Effector memory CD8-positive, alpha-beta T cell (primary cell): Measurements from ENCODE around the gene SREBF1.
A peak's percentile ranks its signal among the peaks of the same experiment; 100 is the strongest.
"Not testable (repeated sequence)": the region's sequence is repeated elsewhere in the genome, so short reads cannot be mapped to it uniquely, and the experiment has no call there.

Experiments used
- ATAC-seq: fragments of 150-1000 bp; cut with Tn5 transposase; replicated peaks from 2 replicates; pipeline ENCODE4 v1.10.0; 2021; ENCODE audit warnings: mild to moderate bottlenecking, moderate library complexity
- DNase-seq, 3 experiments: peaks; one replicate each; pipeline ENCODE4 v3.0.0; 2021
- H3K27ac Mint-ChIP-seq, 2 donors: one replicate each; pipeline ENCODE4 v1.8.0; 2022; ENCODE audit warnings: mild to moderate bottlenecking in 2 of 2, mixed read lengths in 2 of 2, moderate library complexity in 2 of 2
- H3K27me3 Mint-ChIP-seq, 2 donors: one replicate each; pipeline ENCODE4 v1.8.0; 2022; ENCODE audit warnings: mixed read lengths in 2 of 2
- H3K36me3 Mint-ChIP-seq: one replicate; pipeline ENCODE4 v1.8.0; 2022; ENCODE audit warnings: mild to moderate bottlenecking, moderate library complexity, mixed read lengths; ENCODE audit not compliant: insufficient read depth
- H3K4me1 Mint-ChIP-seq, 2 donors: one replicate each; pipeline ENCODE4 v1.8.0; 2022; ENCODE audit warnings: low read depth in 2 of 2, mixed read lengths in 2 of 2
- H3K4me3 Mint-ChIP-seq, 2 donors: one replicate each; pipeline ENCODE4 v1.8.0; 2022; ENCODE audit warnings: mild to moderate bottlenecking in 2 of 2, mixed read lengths in 2 of 2, moderate library complexity in 2 of 2
- H3K9me3 Mint-ChIP-seq, 2 donors: one replicate each; pipeline ENCODE4 v1.8.0; 2022; ENCODE audit warnings: mixed read lengths in 2 of 2

SREBF1 gene

DNA sequence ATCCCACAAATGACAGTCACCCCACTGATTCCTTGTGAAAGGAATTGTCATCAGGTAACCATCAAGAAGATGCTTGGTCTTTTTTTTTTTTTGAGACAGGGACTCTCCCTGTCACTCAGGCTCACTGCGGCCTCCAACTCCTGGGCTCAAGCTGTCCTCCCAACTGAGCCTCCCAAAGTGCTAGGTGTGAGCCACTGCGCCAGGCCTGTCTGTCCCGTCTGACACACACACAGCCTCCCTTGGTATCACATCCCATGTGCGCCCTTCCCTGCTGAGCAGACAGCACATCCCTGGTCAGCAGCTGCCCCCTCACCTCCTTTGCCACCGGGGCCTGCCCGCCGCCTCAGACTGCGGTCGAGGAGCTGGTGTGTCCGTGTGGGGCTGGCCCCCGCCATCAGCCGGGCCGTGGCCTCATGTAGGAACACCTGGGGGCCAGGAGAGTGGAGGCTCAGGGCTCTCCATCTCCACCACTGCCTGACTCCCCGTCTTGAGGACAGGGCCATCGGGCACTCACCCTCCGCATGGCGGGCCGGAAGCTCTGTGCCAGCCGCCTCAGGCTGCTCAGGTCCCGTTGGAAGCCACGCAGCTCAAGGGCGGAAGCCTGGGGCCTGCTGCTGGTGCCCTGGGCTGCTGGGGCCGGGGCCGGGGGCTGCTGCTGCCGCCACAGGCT, 23.6 kb downstream of the SREBF1 start:
- Mint-ChIP-seq H3K27me3 (no peaks in the 10 kb centered on the region), H3K4me3 (peak overlapping the region; percentile 10 to 13), H3K27ac (peak overlapping the region; percentile 13 to 67), H3K9me3 (no peaks in the 10 kb centered on the region), H3K36me3 (peaks cover 90% of the 10 kb centered on the region), H3K4me1 (peaks cover 0 to 10% of the 10 kb centered on the region in 2 donors)
- no peak for ATAC-seq
- no peak for DNase-seq

DNA sequence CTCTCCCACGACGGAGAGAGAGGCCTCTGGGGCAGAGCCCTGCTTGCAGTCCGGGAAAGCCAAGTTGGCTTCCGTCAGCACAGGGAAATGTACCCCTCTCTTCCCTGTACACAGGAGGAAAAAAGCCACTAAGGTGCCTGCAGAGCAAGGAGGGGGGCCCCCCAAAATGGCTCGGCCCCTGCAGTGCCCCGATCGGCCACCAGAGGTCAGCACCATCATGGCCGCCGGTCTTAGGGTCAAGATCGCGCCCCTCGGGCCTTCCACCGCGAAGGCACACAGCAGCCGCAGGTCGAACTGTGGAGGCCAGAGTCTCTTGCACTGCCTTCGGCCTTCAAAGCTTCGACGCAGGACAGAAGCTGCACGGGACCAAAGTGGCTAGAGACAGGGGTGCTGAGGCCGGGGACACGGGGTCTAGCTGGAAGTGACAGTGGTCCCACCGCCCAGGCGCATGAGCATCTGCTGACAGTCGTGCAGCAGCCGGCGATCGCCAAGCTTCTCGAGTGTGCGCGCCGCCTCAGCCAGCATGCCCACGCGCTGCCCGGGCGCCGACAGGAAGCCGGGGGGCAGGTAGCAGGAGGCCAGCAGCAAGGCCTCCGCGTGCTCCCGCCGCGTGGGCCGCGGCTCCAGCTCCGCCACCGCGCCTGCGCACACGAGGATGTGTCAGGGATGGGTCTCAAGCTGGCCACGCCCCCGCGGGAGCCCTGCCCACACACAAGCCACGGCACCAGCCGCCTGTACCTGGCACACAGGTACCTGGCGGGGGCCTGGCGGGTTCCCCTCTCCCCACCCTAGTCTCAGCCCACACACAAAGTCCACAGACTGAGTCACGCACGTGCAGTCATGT, 24.4 kb downstream of the SREBF1 start:
- Mint-ChIP-seq H3K27me3 (no peaks in the 10 kb centered on the region), H3K4me3 (peak overlapping the region in 1 of 2 donors; percentile 18), H3K9me3 (no peaks in the 10 kb centered on the region), H3K27ac (peak overlapping the region; percentile 13 to 67), H3K4me1 (peaks cover 0 to 10% of the 10 kb centered on the region in 2 donors), H3K36me3 (peaks cover 88% of the 10 kb centered on the region)
- DNase-seq = peak; percentile 66 to 77 (median 70)
- ATAC-seq = peak; percentile 59

DNA sequence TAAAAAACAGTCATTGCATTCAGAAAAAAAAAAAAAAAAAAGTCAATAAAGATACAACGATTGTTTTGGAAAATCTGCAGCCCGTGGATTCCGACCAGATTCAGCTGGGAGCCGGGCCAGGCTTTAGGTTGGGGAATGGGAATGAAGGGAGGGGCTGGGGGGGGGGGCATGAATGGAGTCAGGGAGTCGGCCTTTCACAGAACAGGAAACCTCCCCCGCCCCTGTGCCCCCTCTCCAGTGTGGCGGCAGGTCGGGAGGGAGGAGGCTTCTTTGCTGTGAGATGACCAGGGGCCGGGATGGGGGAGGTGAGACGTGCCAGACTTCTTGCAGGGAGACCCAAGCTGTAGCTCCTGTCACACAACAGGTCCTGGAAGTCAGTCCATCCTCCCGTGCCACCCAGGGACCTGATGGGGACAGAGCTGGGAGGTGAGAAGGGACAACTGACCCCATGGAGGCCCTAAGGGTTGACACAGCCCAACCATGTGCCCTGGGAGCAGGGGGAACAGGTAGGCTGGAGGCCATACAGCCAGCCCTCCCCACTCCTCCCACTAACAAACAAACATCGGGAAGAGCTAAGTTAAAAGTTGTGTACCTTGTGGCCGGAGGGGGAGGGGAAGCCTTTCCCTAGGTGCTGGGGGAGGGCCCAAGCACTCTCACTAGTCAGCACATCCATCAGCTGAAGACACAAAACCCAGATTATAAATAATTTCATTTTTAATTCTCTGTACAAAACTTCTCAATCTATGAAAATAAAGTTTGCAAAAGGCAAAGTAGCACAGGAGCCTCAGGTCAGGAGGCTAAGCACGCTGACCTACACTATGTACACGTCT, 25.2 kb downstream of the SREBF1 start:
- peak overlapping the region; percentile 41 to 80 for H3K27ac Mint-ChIP-seq
- peaks cover 84% of the 10 kb centered on the region for H3K36me3 Mint-ChIP-seq

DNA sequence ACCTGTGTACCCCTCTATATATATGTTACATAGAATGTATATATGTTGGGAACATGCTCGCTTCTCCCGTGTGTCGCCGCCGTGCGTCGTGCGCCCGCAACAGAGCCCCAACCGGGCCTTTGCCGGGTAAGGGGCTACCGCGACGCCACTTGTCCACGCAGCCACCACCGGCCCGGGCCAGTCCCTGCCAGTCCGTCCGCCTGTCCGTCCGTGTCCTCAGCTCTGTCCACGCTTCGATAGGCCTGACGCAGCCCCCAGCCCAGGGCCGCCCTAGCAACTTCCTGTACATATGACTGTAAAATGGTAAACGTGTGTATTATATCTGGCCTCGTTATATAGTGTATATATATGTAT, 25.9 kb downstream of the SREBF1 start:
- Mint-ChIP-seq H3K4me3 (peak overlapping the region in 1 of 2 donors; percentile 27), H3K4me1 (peaks cover 0 to 10% of the 10 kb centered on the region in 2 donors), H3K27me3 (no peaks in the 10 kb centered on the region), H3K36me3 (peaks cover 79% of the 10 kb centered on the region), H3K9me3 (no peaks in the 10 kb centered on the region), H3K27ac (peak overlapping the region; percentile 41 to 80)
- no peak for DNase-seq
- ATAC-seq = no peak

More for the DNA sequence above, 25.2 kb downstream of the SREBF1 start:
- DNase-seq (no peak), ATAC-seq (no peak)
- Mint-ChIP-seq H3K9me3 (no peaks in the 10 kb centered on the region), H3K4me3 (no peak overlapping the region), H3K27me3 (no peaks in the 10 kb centered on the region), H3K4me1 (peaks cover 0 to 10% of the 10 kb centered on the region in 2 donors)

DNA sequence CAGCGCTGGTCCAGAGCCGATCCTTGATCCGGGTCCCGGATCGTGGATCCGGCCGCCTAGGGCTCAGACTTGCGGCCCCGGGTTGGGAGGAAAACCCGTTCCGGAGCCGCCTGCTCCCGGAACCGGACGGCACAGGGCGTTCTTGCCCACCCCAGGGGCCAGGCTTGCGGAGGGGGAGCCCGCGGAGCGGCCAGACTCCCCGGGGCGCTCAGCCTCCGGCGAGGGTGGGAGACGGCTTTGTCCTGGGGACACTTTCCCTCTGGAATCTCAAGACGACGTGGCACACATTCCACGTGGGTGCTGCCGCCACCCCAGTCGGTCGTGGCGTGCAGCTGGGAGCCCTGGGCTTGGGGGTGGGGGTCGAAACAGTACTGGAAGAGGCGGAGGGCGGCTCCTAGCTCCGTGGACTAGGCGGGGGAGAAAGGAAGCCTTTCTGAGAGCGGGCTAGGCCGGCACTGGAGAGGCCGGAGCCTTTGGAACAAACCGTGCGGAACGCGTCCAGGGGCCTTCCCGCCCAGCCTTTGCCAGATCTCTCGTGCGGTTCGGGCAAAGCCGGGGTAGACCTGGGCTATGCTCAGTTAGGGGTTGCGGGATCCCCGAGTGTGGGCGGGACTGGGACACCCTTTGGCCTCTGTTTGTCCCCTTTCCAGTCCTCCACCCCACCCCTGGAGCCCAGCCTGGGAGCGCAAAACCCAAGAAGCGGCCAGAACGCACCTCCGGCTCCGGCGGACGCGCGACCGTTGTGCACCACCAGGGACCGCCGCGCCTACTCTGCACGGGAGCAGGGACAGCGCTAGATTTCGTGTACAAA, 26.5 kb downstream of the SREBF1 start:
- Mint-ChIP-seq H3K4me1 (peaks cover 0 to 8% of the 10 kb centered on the region in 2 donors), H3K4me3 (peak overlapping the region in 1 of 2 donors; percentile 27), H3K27ac (peak overlapping the region in 1 of 2 donors; percentile 80), H3K9me3 (no peaks in the 10 kb centered on the region), H3K36me3 (peaks cover 74% of the 10 kb centered on the region), H3K27me3 (no peaks in the 10 kb centered on the region)
- DNase-seq = no peak
- ATAC-seq = no peak

DNA sequence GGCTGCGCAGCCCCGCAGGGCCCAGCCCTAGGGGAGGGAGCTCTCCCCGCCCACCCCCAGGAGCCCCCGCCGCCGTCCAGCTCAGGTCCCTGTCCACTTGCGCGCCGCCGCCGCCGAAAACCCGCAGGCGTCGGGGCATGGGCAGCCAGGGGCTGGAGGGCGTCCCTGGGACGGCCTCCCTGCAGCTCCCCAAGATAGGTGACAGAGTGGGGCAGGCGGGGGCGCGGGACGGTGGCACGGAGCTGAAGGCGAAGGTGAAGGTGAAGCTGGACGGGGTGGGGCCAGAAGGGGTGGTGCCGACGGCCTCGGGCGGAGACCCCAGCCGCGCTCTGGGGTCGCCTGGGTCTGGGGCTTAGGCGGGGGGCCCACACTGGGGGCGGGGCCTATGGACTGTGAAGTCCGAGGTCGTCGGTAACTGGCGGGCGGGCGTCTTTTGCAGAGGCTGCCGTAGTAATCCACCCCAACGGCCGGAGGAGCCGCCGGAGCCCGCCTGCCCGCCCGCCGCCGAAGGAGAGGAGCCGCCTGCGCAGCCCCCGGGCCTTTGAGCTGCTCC, 27.2 kb downstream of the SREBF1 start:
- DNase-seq (no peak), ATAC-seq (no peak)
- Mint-ChIP-seq H3K4me1 (peaks cover 0 to 8% of the 10 kb centered on the region in 2 donors), H3K27me3 (no peaks in the 10 kb centered on the region), H3K27ac (peak overlapping the region in 1 of 2 donors; percentile 80), H3K4me3 (no peak overlapping the region), H3K36me3 (peaks cover 67% of the 10 kb centered on the region), H3K9me3 (no peaks in the 10 kb centered on the region)

DNA sequence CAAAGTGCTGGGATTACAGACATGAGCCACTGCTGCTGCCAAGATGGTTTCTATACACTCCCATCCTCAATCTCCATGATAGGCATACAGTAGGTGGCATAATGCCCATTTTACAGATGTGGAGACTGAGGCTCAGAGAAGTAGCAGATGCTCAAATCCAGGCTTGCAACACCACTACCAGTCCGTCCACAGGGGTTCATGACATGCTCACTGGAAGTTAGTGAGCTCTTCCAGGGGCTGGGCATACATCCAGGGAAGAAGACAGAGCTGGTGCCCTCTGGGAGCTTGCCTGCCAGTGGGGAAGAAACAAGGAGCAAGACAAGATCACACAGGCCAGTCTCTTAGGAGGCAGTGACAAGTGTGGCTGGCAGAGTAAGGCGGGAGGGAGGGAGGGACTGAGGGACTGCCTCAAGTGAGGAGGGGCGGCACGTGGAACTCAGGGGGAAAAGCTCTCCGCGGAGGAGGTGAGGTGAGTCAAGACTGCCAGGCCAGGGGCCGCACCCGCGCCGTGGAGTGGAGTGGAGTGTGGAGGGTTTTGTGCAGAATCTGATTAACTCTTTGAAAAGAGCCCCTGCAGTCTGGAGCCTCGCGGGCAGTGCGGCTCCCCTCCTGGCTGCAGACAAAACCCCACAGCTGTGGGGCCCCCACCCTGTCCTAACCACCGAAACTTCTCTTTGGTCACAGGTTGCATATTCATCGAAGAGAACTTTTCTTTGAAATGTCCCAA, 27.9 kb downstream of the SREBF1 start:
- no peaks in the 10 kb centered on the region for H3K9me3 Mint-ChIP-seq
- H3K4me1 Mint-ChIP-seq = peaks cover 0 to 8% of the 10 kb centered on the region in 2 donors
- H3K27me3 Mint-ChIP-seq = no peaks in the 10 kb centered on the region
- H3K36me3 Mint-ChIP-seq = peaks cover 62% of the 10 kb centered on the region
- DNase-seq = no peak
- H3K27ac Mint-ChIP-seq = peak overlapping the region; percentile 47 to 60
- peak overlapping the region; percentile 53 to 54 for H3K4me3 Mint-ChIP-seq
- peak; percentile 13 for ATAC-seq

DNA sequence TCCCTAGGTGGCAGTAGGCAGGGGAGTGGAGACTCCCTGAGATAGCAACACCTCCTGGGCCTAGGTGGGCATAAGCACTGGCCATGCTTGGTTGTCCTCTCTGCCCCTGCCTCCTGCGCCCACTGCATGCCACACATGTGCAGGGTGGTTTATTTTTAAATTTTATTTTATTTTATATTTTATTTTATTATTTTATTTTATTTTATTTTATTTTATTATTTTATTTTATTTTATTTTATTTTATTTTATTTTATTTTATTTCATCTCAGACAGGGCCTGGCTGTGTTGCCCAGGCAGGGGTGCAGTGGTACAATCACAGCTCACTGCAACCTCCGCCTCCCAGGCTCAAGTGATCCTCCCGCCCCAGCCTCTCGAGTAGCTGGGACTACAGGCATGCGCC, 28.6 kb downstream of the SREBF1 start:
- DNase-seq, ATAC-seq, H3K4me1 Mint-ChIP-seq, H3K27me3 Mint-ChIP-seq, H3K9me3 Mint-ChIP-seq, H3K4me3 Mint-ChIP-seq: not testable (repeated sequence)
- Mint-ChIP-seq H3K27ac (peak overlapping the region; percentile 37 to 49), H3K36me3 (peaks cover 58% of the 10 kb centered on the region)

DNA sequence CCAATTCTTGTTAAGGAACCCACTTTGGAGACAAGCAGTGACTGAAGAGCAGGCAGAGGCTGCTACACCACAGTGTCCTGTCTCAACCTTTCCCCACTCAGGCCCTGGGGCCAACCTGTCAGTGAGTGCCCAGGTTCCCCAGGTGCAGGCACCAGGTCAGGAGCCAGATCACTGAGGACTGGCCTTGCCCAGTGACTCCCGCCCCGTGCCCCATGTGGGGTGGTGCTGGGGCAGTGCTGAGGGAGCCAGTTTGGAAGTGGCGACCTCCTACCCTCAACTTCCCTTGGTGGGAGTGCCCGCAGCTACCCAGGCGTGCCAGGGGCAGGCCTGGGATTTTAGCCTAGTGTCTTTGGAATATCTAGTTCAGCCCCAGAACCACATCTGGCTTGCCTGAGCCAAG, 29.3 kb downstream of the SREBF1 start:
- ATAC-seq (no peak), DNase-seq (no peak)
- Mint-ChIP-seq H3K9me3 (no peaks in the 10 kb centered on the region), H3K27ac (peak overlapping the region; percentile 37 to 49), H3K36me3 (peaks cover 57% of the 10 kb centered on the region), H3K4me3 (no peak overlapping the region), H3K27me3 (no peaks in the 10 kb centered on the region), H3K4me1 (peaks cover 0 to 5% of the 10 kb centered on the region in 2 donors)

DNA sequence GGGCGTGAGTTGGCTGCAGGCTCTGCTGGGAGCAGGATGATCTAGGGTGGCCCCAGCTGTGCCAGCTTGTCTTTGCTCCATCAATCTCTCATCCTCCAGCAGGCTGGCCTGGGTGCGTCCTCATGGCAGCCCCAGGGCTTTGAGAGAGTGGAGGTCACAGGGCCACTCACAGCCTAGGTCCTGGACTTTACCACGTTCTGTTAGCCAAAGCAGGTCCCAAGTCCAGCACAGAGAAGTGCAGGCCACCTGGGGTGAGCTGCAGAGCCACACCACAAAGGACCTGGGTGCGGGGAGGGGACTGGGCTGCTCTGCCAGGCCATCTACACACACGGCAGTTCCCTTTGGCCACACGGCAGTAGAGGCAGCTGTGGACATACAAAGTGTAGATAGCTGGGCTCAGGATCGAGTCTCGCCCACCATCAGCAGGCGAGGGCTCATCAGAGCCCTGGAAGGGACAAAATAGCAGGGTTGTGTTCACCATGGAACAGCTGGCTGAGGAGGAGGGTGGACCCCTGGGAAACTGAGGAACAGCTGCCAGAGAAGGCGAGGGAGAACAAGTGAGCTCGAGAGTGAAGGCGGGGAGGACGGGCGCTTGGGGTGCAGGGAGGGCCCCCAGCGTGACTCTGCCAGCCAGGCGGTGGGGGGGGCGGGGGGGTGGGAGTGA, 30.0 kb downstream of the SREBF1 start:
- Mint-ChIP-seq H3K27ac (peak overlapping the region in 1 of 2 donors; percentile 60), H3K36me3 (peaks cover 54% of the 10 kb centered on the region), H3K4me1 (peaks cover 0 to 5% of the 10 kb centered on the region in 2 donors), H3K4me3 (no peak overlapping the region), H3K27me3 (no peaks in the 10 kb centered on the region), H3K9me3 (no peaks in the 10 kb centered on the region)
- no peak for DNase-seq
- no peak for ATAC-seq

DNA sequence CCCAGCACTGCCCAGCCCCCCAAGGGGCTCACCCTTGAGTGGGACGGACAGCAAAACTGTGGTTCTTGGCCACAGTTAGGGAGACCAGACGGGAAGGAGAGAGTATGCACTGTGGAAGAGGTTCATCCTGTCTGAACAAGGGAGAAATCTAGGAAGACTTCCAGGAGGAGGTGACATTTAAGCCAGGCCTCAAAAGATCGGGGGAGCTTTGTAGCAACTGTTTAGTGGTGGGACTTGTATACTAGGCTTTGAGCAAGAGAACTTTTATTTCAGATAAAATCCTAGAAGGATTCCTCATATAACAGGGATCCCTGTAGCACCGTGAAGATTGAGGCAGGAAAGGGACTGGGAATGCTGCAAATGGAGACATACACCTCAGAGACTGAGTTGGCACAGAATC, 30.8 kb downstream of the SREBF1 start:
- no peak for ATAC-seq
- Mint-ChIP-seq H3K36me3 (peaks cover 49% of the 10 kb centered on the region), H3K27ac (peak overlapping the region in 1 of 2 donors; percentile 60)

More for the DNA sequence above, 30.8 kb downstream of the SREBF1 start:
- no peak for DNase-seq
- H3K27me3 Mint-ChIP-seq = no peaks in the 10 kb centered on the region
- H3K9me3 Mint-ChIP-seq = no peaks in the 10 kb centered on the region
- H3K4me1 Mint-ChIP-seq = peaks cover 0 to 5% of the 10 kb centered on the region in 2 donors
- H3K4me3 Mint-ChIP-seq = no peak overlapping the region
